H9 (cell line): ENCODE measurements around the gene TOMM40L. TPM values are rescaled to one million over a fixed set of nuclear protein-coding genes. Genes with fewer than 3 reads are reported as not detected.

ENCODE experiments used
- DNase-seq: peaks from one replicate; pipeline ENCODE4 v3.0.0-alpha.2; 2017
- H2AFZ ChIP-seq: one replicate; pipeline ENCODE4 v1.6.1; 2013; ENCODE audit warnings: mild to moderate bottlenecking, low read length, control low read depth, moderate library complexity
- H2AK5ac ChIP-seq: 2 replicates; pipeline ENCODE4 v1.6.1; 2013; ENCODE audit warnings: low read length, control low read depth, mixed read lengths; ENCODE audit not compliant: insufficient read length
- H2BK120ac ChIP-seq: one replicate; pipeline ENCODE4 v1.6.1; 2013; ENCODE audit warnings: low read depth, mild to moderate bottlenecking, low read length, control low read depth, inconsistent platforms; ENCODE audit not compliant: poor library complexity, severe bottlenecking
- H2BK12ac ChIP-seq: 2 replicates; pipeline ENCODE4 v1.6.1; 2013; ENCODE audit warnings: low read length, control low read depth, mixed read lengths, low read depth; ENCODE audit not compliant: insufficient read length
- H2BK15ac ChIP-seq: 2 replicates; pipeline ENCODE4 v1.6.1; 2013; ENCODE audit warnings: low read depth, low read length, control low read depth
- H2BK20ac ChIP-seq: one replicate; pipeline ENCODE4 v1.6.1; 2013; ENCODE audit warnings: low read depth, mild to moderate bottlenecking, low read length, control low read depth, inconsistent platforms; ENCODE audit not compliant: poor library complexity, severe bottlenecking
- H2BK5ac ChIP-seq: 2 replicates; pipeline ENCODE4 v1.6.1; 2013; ENCODE audit warnings: low read length, control low read depth, mixed read lengths; ENCODE audit not compliant: insufficient read length
- H3K14ac ChIP-seq: 2 replicates; pipeline ENCODE4 v1.6.1; 2013; ENCODE audit warnings: low read length, control low read depth; ENCODE audit not compliant: insufficient read depth
- H3K18ac ChIP-seq: 2 replicates; pipeline ENCODE4 v1.6.1; 2013; ENCODE audit warnings: low read depth, mild to moderate bottlenecking, mixed read lengths, low read length, control low read depth; ENCODE audit not compliant: insufficient read length
- H3K23ac ChIP-seq: 2 replicates; pipeline ENCODE4 v1.6.1; 2013; ENCODE audit warnings: low read length, control low read depth, mixed read lengths, low read depth; ENCODE audit not compliant: insufficient read length
- H3K23me2 ChIP-seq: 2 replicates; pipeline ENCODE4 v1.6.1; 2013; ENCODE audit warnings: low read depth, mild to moderate bottlenecking, mixed read lengths, low read length, control low read depth; ENCODE audit not compliant: insufficient read length, poor library complexity, severe bottlenecking
- H3K27ac ChIP-seq: 2 replicates; pipeline ENCODE4 v1.5.1; 2013; ENCODE audit warnings: low read length, control low read depth, mixed read lengths, low read depth; ENCODE audit not compliant: insufficient read length
- H3K27me3 ChIP-seq: 2 replicates; pipeline ENCODE4 v1.6.1; 2013; ENCODE audit warnings: low read length, control low read depth, inconsistent platforms; ENCODE audit not compliant: insufficient read depth
- H3K4ac ChIP-seq: 2 replicates; pipeline ENCODE4 v1.6.1; 2013; ENCODE audit warnings: low read depth, mild to moderate bottlenecking, control low read depth, inconsistent platforms, low read length, moderate library complexity
- H3K4me1 ChIP-seq: 2 replicates; pipeline ENCODE4 v1.6.1; 2013; ENCODE audit warnings: low read length, control low read depth, inconsistent platforms; ENCODE audit not compliant: insufficient read depth
- H3K4me2 ChIP-seq: 2 replicates; pipeline ENCODE4 v1.6.1; 2013; ENCODE audit warnings: low read length, control low read depth, mixed read lengths; ENCODE audit not compliant: insufficient read length, insufficient read depth
- H3K56ac ChIP-seq: 2 replicates; pipeline ENCODE4 v1.6.1; 2013; ENCODE audit warnings: low read depth, mild to moderate bottlenecking, mixed read lengths, low read length, control low read depth; ENCODE audit not compliant: insufficient read length
- H3K79me1 ChIP-seq: 2 replicates; pipeline ENCODE4 v1.6.1; 2013; ENCODE audit warnings: low read depth, mild to moderate bottlenecking, moderate library complexity, low read length, control low read depth, inconsistent platforms; ENCODE audit not compliant: insufficient read depth, poor library complexity, severe bottlenecking
- H3K79me2 ChIP-seq: 2 replicates; pipeline ENCODE4 v1.6.1; 2013; ENCODE audit warnings: low read length, control low read depth, inconsistent platforms; ENCODE audit not compliant: insufficient read depth
- H3K9ac ChIP-seq: 2 replicates; pipeline ENCODE4 v1.6.1; 2013; ENCODE audit warnings: low read length, control low read depth, mixed read lengths; ENCODE audit not compliant: insufficient read length; ENCODE audit errors: extremely low read depth
- H3K9me3 ChIP-seq: one replicate; pipeline ENCODE4 v1.6.1; 2013; ENCODE audit warnings: low read depth, low read length, inconsistent platforms; ENCODE audit not compliant: control insufficient read depth
- H3T11ph ChIP-seq: one replicate; pipeline ENCODE4 v1.6.1; 2013; ENCODE audit warnings: mild to moderate bottlenecking, low read length, control low read depth, inconsistent platforms
- H4K20me1 ChIP-seq: one replicate; pipeline ENCODE4 v1.6.1; 2013; ENCODE audit not compliant: control insufficient read depth, insufficient read length, insufficient read depth
- H4K5ac ChIP-seq: 2 replicates; pipeline ENCODE4 v1.6.1; 2013; ENCODE audit warnings: low read depth, mild to moderate bottlenecking, mixed read lengths, low read length, control low read depth; ENCODE audit not compliant: insufficient read length
- H4K8ac ChIP-seq: replicated peaks from 2 replicates; pipeline ENCODE4 v1.6.1; 2013; ENCODE audit warnings: low read length, control low read depth, mixed read lengths, low read depth; ENCODE audit not compliant: insufficient read length
- H4K91ac ChIP-seq: 2 replicates; pipeline ENCODE4 v1.6.1; 2013; ENCODE audit warnings: low read depth, mild to moderate bottlenecking, moderate library complexity, mixed read lengths, low read length, control low read depth; ENCODE audit not compliant: insufficient read length
- H3K27ac Mint-ChIP-seq, 3 experiments: 2 replicates in 2 of 3; 3 replicates in 1 of 3; pipeline ENCODE4 v1.8.0; 2020 to 2021; ENCODE audit warnings: mixed read lengths in 3 of 3, mild to moderate bottlenecking in 1 of 3, moderate library complexity in 1 of 3
- H3K27me3 Mint-ChIP-seq: 2 replicates; pipeline ENCODE4 v1.8.0; 2021; ENCODE audit warnings: low read depth, mild to moderate bottlenecking, moderate library complexity, mixed read lengths
- H3K36me3 Mint-ChIP-seq, 3 experiments: 2 replicates in 2 of 3; 3 replicates in 1 of 3; pipeline ENCODE4 v1.8.0; 2020 to 2021; ENCODE audit warnings: low read depth in 3 of 3, mixed read lengths in 3 of 3; ENCODE audit not compliant: insufficient read depth in 1 of 3
- H3K4me1 Mint-ChIP-seq, 2 experiments: 2 replicates each; pipeline ENCODE4 v1.8.0; 2020; ENCODE audit warnings: mixed read lengths in 2 of 2
- H3K4me3 Mint-ChIP-seq, 2 experiments: 2 replicates in 1 of 2; 3 replicates in 1 of 2; pipeline ENCODE4 v1.8.0; 2020 to 2021; ENCODE audit warnings: mild to moderate bottlenecking in 2 of 2, mixed read lengths in 2 of 2, moderate library complexity in 1 of 2
- H3K9me3 Mint-ChIP-seq, 2 experiments: 2 replicates in 1 of 2; 3 replicates in 1 of 2; pipeline ENCODE4 v1.8.0; 2020; ENCODE audit warnings: mild to moderate bottlenecking in 2 of 2, mixed read lengths in 2 of 2, moderate library complexity in 1 of 2
- WGBS: extraction: QIAGEN DNeasy Blood & Tissue Kit; methylation state at CpG from one replicate; pipeline ENCODE4 v1.1.7; 2013; ENCODE audit warnings: missing lambda C conversion rate, low lambda C conversion rate, mixed read lengths; ENCODE audit not compliant: insufficient read length; ENCODE audit errors: extremely low coverage; 5-methylcytosine and 5-hydroxymethylcytosine counted together
- total RNA-seq: library from RNA; stranded (reverse); gene quantifications from 2 replicates; pipeline ENCODE4 v1.2.1, GENCODE V29; 2021
- TF ChIP-seq, protein P1 (sequence below): fragments of 200-600 bp; sonication (generic); conservative IDR thresholded peaks from 3 replicates; pipeline ENCODE4 v1.8.0; 2021; ENCODE audit warnings: antibody characterized with exemption, mild to moderate bottlenecking

The TOMM40L gene
- total RNA-seq, 1 experiment from 2014 or later: 13.5 TPM

DNA sequence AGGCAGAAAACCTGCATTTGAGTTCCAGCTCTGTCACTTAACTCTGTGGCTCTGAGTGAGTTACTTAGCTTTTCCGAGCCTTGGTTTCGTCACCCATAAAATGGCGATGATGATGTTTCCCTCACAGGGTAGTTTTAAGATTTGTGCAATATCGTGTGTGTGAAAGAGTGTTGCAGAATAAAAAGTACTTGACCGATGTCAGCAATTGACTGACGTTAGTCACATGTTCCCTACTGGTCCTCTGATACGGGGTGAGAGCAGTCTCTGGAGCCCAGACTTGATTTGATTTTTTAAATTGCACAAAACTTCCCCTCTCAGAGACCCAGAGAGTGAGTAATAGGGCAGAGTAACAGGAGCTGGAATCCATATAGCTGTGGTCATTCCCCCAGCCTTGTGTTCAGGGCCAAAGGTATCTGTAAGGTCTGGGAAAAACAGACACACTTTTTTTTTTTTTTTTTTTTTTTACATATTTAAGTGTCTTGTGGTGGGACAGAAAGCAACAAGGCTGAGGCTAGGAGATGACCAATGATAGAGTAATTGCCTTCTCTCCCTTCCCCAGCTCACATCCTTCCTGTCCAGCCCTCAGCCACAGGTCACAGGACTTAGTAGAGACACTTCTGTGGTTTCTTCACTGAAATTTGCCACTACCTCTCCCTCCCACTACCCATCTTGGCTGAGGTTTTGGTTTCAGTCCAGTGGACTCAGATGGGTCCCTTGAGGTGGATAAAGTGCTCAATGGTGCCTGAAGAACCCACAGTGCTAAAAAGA is 8.7 kb upstream of the TOMM40L start:
- Mint-ChIP-seq H3K27ac (peak overlapping the region in 1 of 3 experiments; percentile 86; a peak in 1 of 7 replicates), H3K4me3 (no peak overlapping the region), H3K36me3 (peaks cover 12 to 29% (median 28%) of the 10 kb centered on the region in 3 experiments; a peak in 6 of 7 replicates), H3K4me1 (peaks cover 17 to 28% of the 10 kb centered on the region in 2 experiments), H3K9me3 (no peaks in the 10 kb centered on the region), H3K27me3 (no peaks in the 10 kb centered on the region)
- Histone ChIP-seq H4K20me1 (no peaks in the 10 kb centered on the region), H2BK5ac (no peak overlapping the region), H3K18ac (no peak overlapping the region), H2BK20ac (no peak overlapping the region), H3K27ac (no peak overlapping the region), H4K91ac (no peak overlapping the region), H3K79me1 (no peaks in the 10 kb centered on the region), H3K4me1 (peaks cover 4% of the 10 kb centered on the region; the same call in 1 of the 2 replicates), H3K79me2 (no peaks in the 10 kb centered on the region), H2BK120ac (no peak overlapping the region), H3K4me2 (no peak overlapping the region), H3K9ac (no peak overlapping the region), H4K5ac (no peak overlapping the region), H2AFZ (no peak overlapping the region), H3T11ph (no peak overlapping the region), H3K14ac (no peak overlapping the region), H2AK5ac (no peak overlapping the region), H3K23ac (no peak overlapping the region), H3K56ac (no peak overlapping the region), H3K4ac (no peak overlapping the region), H3K27me3 (no peaks in the 10 kb centered on the region), H2BK15ac (no peak overlapping the region), H3K9me3 (no peaks in the 10 kb centered on the region), H3K23me2 (no peaks in the 10 kb centered on the region), H4K8ac (no peak overlapping the region), H2BK12ac (no peak overlapping the region)
- no peak for DNase-seq
- WGBS: no CpG with 5 or more reads among the region's 7 CpGs
- TF ChIP-seq, protein P1, sequence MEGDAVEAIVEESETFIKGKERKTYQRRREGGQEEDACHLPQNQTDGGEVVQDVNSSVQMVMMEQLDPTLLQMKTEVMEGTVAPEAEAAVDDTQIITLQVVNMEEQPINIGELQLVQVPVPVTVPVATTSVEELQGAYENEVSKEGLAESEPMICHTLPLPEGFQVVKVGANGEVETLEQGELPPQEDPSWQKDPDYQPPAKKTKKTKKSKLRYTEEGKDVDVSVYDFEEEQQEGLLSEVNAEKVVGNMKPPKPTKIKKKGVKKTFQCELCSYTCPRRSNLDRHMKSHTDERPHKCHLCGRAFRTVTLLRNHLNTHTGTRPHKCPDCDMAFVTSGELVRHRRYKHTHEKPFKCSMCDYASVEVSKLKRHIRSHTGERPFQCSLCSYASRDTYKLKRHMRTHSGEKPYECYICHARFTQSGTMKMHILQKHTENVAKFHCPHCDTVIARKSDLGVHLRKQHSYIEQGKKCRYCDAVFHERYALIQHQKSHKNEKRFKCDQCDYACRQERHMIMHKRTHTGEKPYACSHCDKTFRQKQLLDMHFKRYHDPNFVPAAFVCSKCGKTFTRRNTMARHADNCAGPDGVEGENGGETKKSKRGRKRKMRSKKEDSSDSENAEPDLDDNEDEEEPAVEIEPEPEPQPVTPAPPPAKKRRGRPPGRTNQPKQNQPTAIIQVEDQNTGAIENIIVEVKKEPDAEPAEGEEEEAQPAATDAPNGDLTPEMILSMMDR: no peak
